Epidermal melanocyte (primary cell): ENCODE results near the gene HS3ST4.

ENCODE experiments used
- DNase-seq: peaks from one replicate; pipeline ENCODE4 v3.0.0; 2011; ENCODE audit warnings: low spot score; ENCODE audit not compliant: insufficient read length

Gene HS3ST4

GRCh38 chr16:26175944-26176343 is 484.2 kb downstream of the HS3ST4 start:
- DNase-seq, result no peak

- no peak for DNase-seq
Measured at GRCh38 chr16:26177438-26177837, 485.7 kb downstream of the HS3ST4 start.

- DNase-seq, result no peak
Measured at GRCh38 chr16:26178298-26178697, 486.5 kb downstream of the HS3ST4 start.

- DNase-seq, result no peak
Measured at GRCh38 chr16:26186091-26186615, 494.4 kb downstream of the HS3ST4 start.
